GM21737 (cell line): ENCODE measurements around the gene SFR1.
"Not testable (repeated sequence)": the region's sequence is repeated elsewhere in the genome, so short reads cannot be mapped to it uniquely, and the experiment has no call there.

Source experiments
- ATAC-seq: cut with Tn5 transposase; IDR thresholded peaks from one replicate; pipeline ENCODE4 v1.9.1; 2021; ENCODE audit warnings: mild to moderate bottlenecking, moderate library complexity; ENCODE audit not compliant: unreplicated experiment

Gene SFR1

DNA sequence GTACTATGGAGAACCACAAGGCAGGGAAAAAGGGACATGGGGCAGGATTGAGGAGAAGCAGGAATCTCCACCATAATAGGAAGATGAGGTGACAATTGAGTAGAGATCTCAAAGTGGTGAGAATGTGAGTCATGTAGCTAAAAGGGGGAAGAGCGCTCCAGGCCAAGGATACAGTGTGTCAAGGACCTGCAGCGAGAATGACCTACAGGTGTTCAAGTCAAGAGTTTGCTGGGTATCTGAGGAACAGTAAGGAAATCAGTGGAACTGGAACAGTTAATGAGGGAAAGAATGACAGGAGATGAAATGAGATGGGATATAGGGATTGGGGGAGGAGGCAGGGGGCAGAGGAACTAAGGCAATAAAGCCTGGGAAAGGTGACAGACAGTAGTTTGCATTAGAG, 33.6 kb downstream of the SFR1 start:
- no peak for ATAC-seq

GRCh38 chr10:104170610-104171254, 48.8 kb downstream of the SFR1 start:
- no peak for ATAC-seq

- ATAC-seq: not testable (repeated sequence)
Observed at GRCh38 chr10:104174136-104174535, 52.2 kb downstream of the SFR1 start.
